Left renal pelvis (tissue), 4 donors: ENCODE data around the gene NR2C2AP. TPM values are rescaled to one million over a fixed set of nuclear protein-coding genes. Genes with fewer than 3 reads are reported as not detected.
"Not testable (repeated sequence)": the region's sequence is repeated elsewhere in the genome, so short reads cannot be mapped to it uniquely, and the experiment has no call there.

Source experiments
- DNase-seq, 4 donors: peaks; one replicate each; pipeline ENCODE4 v3.0.0-alpha.2; 2013; ENCODE audit warnings: low read depth in 4 of 4, low spot score in 3 of 4
- polyA plus RNA-seq, 4 donors: library from polyadenylated mRNA; unstranded; fragments of 120-200 nt; gene quantifications; one replicate each; pipeline ENCODE4 v1.2.1, GENCODE V29; 2013; ENCODE audit not compliant: insufficient read length in 4 of 4

Gene NR2C2AP
- polyA plus RNA-seq, 4 donors, result 10.3 to 16.0 (median 13.3) TPM

- no peak for DNase-seq
Observed at GRCh38 chr19:19186742-19187141, 16.5 kb downstream of the NR2C2AP start.

GRCh38 chr19:19185853-19186740 lies 17.1 kb downstream of the NR2C2AP start:
- DNase-seq, result no peak

GRCh38 chr19:19181488-19181998 lies 21.7 kb downstream of the NR2C2AP start:
- DNase-seq, result no peak

DNA sequence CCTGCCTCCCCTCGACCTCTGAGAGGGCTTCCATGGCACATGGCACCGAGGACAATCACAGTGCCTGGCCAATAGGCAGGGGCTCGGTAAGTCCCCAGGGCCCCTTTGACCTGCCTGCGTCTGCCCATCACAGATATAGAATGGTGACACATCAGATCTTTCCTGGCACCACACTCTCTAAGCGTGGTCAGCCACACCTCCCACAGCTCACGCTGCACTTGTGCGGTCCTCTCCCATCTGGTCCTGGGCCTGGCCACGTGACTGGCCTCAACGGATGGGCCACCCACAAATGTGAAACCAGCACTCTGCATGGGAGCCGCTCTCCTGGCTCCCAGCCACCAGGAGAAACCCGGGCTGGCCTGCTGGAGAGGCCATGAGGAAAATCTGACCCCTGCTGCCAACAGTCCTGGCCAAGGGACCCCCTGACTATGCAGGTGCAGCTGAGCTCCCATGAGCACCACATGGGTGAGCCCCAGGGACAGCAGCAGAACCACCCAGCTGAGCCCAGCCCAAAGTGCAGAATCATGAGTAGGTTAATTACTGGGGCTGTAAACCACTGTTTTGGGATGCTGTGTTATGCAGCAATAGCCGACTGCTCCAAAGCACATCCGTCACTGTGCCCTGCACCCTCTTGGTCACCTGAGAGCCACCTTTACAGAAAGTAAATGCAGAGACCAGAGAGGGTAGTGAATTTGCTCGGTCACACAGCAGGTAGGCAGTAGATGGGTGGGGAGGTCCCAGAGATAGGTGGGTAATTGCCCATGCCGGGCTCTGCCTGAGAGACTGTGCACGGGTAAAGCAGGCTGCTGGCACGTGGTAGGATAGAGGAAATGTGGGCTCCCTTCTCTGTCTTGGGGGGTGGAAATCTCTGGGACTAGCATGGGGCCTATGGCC lies 23.4 kb downstream of the NR2C2AP start:
- no peak for DNase-seq

- no peak for DNase-seq
Observed at GRCh38 chr19:19176950-19177349, 26.3 kb downstream of the NR2C2AP start.

DNA sequence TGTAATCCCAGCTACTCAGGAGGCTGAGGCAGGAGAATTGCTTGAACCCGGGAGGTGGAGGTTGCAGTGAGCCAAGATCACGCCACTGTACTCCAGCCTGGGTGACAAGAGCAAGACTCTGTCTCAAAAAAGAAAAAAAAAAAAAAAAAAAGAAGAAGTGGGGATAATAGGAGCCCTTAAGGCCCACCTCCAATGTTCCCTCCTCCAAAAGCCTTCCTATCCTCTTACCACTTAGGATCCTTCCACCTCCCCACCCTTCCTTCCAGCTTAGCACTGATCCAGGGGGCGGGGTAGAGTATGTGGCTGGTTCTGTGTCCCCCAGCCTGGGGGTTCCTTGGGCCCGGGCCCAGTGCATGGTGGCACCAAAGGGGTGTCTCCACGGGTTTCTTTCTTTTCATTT lies 30.0 kb downstream of the NR2C2AP start:
- not testable (repeated sequence) for DNase-seq

GRCh38 chr19:19171821-19172532 lies 31.2 kb downstream of the NR2C2AP start:
- DNase-seq, result no peak

- no peak for DNase-seq
Observed at GRCh38 chr19:19170873-19171672, 32.1 kb downstream of the NR2C2AP start.

DNA sequence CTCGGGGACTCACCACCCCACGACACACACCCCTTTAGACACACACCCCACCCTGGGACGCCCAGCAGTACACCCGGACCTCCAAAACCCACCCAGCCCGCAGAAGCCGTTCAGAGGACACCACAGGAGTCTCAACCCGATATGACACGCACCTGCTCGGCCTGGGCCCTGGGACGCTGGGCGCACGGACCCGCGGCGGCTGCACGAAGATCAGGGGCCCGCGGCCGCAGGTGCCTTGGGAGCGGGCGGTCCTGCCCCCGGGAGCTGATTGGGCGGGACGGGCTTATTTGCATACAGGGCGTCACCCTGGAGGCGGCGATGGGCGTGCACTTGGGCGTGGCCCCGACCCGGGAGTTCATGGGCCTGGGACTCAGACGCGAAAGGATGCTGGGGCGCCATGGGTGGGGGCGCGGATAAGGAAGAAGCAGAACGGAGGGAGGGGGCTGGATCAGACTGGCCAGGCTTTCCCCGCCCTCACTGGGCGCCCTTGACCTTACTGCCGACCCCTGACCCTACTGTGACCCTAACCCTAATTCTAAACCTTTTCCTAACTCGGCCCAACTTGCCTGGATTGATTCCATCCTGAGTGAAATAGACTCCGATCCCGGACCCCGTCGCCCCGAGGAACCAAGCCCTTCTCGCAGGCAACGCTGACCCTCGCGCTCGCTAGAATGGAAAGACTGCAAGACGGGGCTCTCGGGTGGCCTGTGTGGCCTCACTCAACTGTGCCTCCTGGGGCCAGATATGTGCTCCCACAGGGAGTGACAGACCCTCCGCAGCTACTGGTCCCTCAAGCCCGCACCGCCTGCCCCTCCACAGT lies 33.0 kb downstream of the NR2C2AP start, which contains the start of gene MEF2B:
TSS of gene MEF2B (minus strand) at position 211 of the 820 bp plus-strand sequence. CDS start 19,528 bp downstream, outside the sequence.
- DNase-seq, result peak in 1 of 4 donors; percentile 37

DNA sequence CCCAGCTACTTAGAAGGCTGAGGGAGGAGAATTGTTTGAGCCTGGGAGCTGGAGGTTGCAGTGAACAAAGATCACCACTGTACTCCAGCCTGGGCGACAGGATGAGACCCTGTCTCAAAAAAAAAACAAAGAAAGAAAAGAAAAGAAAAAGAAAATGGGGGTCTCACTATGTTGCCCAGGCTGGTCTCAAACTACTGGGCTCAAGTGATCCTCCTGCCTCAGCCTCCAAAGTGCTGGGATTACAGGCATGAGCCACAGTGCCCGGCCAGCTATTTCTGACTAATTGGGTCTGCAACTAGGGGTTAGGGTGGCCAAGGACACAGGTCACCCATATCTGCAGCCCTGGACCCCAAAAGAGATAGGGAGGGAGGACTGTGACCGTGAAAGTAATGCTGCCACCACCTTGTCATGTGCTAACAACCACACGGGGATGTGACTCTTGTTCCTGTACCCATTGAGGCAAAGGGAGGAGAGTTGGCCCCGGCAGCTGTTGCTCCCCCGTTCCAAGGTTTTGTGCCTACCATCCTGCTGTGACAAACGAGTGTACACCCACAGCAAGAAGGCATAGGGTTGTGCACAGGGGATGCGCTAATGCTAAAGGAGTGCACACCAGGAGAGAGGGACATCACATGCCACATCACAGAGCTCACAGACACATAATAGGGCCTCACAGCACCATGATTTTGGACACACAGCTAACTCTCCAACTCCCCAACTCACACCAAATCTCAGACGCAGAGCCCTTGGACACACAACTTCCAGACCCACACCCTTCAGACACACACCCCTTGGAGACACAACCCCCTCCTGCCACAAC lies 33.8 kb downstream of the NR2C2AP start:
- no peak for DNase-seq

DNA sequence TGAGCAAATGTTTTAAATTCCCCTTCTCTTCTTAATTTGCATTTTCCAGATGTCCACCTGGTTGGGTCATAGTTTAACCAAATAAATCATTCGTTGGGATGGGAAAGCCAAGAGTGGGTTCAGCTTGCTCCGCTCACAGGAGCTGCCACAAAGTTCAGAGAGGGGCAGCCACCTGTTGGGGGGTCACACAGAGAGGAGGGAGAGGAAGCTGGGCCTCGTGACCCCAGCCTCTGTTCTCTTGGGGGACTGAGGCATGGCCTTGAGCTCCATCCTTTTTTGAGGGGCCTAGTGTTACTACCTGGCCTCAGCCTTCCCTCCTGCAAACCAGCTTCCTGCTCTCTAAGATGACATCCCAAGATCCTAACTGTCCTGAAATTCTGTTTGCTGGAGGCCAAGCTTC lies 35.6 kb downstream of the NR2C2AP start:
- no peak for DNase-seq

GRCh38 chr19:19165396-19165795 lies 37.8 kb downstream of the NR2C2AP start:
- DNase-seq, result no peak

GRCh38 chr19:19162495-19162894 lies 40.7 kb downstream of the NR2C2AP start:
- no peak for DNase-seq

GRCh38 chr19:19160461-19161035 lies 42.7 kb downstream of the NR2C2AP start:
- no peak for DNase-seq

GRCh38 chr19:19159534-19159933 lies 43.7 kb downstream of the NR2C2AP start:
- no peak for DNase-seq

GRCh38 chr19:19157808-19158207 lies 45.4 kb downstream of the NR2C2AP start:
- no peak for DNase-seq

- no peak for DNase-seq
Observed at GRCh38 chr19:19155495-19156219, 47.6 kb downstream of the NR2C2AP start.
